ENCODE results near the gene IL17RA. TPM values are rescaled to one million over a fixed set of nuclear protein-coding genes. Genes with fewer than 3 reads are reported as not detected.

IL17RA gene
- total RNA-seq, 1 donor from 2014 or later: 21.5 TPM

DNA sequence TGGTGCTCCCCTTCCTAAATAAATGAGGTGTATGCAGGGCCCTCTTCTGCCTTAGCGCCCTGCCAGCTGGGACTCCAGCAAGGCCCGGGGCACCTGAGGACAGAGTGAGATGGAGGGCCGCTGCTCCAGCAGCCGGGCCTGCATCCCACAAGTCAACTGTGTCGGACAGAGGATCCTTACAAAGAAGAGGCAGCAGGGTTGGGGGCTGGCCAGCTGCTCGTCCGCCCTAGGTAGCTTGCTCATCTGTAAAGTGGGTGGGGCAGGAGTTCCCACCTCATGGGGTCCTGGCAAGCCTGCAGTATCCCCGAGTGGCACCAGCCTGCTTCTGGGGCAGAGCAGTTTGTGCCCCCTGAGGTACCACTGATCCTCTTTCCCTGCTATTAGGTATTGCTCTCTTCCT, 28.8 kb downstream of the IL17RA start:
- no peak overlapping the region for H3K27ac ChIP-seq (ENCODE audit: low read depth, low read length)
- no peaks in the 10 kb centered on the region for H3K79me2 ChIP-seq (ENCODE audit: insufficient read depth, low read length)
- no peak overlapping the region for H3K9ac ChIP-seq (ENCODE audit: low read length)
- H3K27me3 ChIP-seq (ENCODE audit: insufficient read depth, low read length): peaks cover 2% of the 10 kb centered on the region
- Mint-ChIP-seq H3K27ac (ENCODE audit: unreplicated experiment) (no peak overlapping the region), H3K36me3 (ENCODE audit: low read depth, unreplicated experiment) (peaks cover 9% of the 10 kb centered on the region), H3K4me3 (ENCODE audit: unreplicated experiment) (no peak overlapping the region), H3K4me1 (ENCODE audit: low read depth, unreplicated experiment) (peaks cover 9% of the 10 kb centered on the region), H3K9me3 (ENCODE audit: unreplicated experiment) (no peaks in the 10 kb centered on the region), H3K27me3 (ENCODE audit: low read depth, unreplicated experiment) (peaks cover 6% of the 10 kb centered on the region)
- no peak for DNase-seq (ENCODE audit: low read depth)
- no peak overlapping the region for H3K4me3 ChIP-seq (ENCODE audit: insufficient read depth, low read depth, low read length)
- FAIRE-seq: no peak
- no peak overlapping the region for H3K4me2 ChIP-seq (ENCODE audit: low read length)
- no peak for TF ChIP-seq EZH2 (IDR thresholded peaks at IDR 0.05; ENCODE audit: insufficient read depth, low read length)
- TF ChIP-seq, protein P1, sequence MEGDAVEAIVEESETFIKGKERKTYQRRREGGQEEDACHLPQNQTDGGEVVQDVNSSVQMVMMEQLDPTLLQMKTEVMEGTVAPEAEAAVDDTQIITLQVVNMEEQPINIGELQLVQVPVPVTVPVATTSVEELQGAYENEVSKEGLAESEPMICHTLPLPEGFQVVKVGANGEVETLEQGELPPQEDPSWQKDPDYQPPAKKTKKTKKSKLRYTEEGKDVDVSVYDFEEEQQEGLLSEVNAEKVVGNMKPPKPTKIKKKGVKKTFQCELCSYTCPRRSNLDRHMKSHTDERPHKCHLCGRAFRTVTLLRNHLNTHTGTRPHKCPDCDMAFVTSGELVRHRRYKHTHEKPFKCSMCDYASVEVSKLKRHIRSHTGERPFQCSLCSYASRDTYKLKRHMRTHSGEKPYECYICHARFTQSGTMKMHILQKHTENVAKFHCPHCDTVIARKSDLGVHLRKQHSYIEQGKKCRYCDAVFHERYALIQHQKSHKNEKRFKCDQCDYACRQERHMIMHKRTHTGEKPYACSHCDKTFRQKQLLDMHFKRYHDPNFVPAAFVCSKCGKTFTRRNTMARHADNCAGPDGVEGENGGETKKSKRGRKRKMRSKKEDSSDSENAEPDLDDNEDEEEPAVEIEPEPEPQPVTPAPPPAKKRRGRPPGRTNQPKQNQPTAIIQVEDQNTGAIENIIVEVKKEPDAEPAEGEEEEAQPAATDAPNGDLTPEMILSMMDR (IDR thresholded peaks at IDR 0.05; ENCODE audit: insufficient read depth, low read depth, low read length): no peak
- H4K20me1 ChIP-seq (ENCODE audit: insufficient read depth, low read length): peaks cover 9% of the 10 kb centered on the region
- H3K36me3 ChIP-seq (ENCODE audit: insufficient read depth, low read length): no peaks in the 10 kb centered on the region
- no peaks in the 10 kb centered on the region for H3K9me3 ChIP-seq (ENCODE audit: insufficient read depth, low read depth, low read length)
- H2AFZ ChIP-seq (ENCODE audit: low read depth, low read length): no peak overlapping the region
- H3K4me1 ChIP-seq (ENCODE audit: insufficient read depth, low read length): no peaks in the 10 kb centered on the region

DNA sequence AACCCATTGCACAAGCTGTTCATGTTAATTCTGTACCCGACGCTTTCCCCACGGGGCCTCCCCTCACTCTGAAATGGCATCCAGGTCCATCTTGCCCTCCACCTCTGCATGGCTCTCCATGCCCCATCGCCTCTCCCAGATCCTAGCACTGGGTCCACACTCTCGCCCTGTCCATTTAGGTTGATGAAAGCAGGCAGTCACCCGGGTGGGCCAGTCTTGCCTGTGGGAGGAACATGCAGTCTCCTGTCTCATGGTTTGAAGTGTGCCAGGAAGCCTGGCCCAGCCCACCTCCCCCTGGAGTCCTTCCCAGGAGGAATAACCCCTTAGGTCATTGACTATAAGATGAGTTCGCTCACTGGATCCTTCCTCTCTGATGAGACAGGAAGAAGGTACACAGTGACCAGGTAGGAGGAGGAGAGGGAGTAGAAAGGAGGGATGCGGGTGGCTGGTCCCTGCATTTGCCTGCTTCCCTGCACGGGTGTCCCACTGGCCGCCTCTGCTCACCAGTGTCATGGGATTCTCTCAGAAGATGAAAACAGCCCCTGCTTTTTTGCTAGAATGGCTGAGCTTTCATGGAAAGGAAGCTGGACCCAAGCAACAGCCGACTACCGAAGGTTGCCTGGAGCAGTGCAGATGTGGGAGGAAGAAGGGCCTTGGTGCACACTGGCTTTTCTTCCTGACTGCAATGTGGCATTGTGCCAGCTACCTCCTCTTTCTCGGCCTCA, 29.5 kb downstream of the IL17RA start:
- no peak overlapping the region for H3K4me3 ChIP-seq (ENCODE audit: insufficient read depth, low read depth, low read length)
- FAIRE-seq (no peak), DNase-seq (ENCODE audit: low read depth) (no peak)
- H2AFZ ChIP-seq (ENCODE audit: low read depth, low read length): no peak overlapping the region
- no peak overlapping the region for H3K27ac ChIP-seq (ENCODE audit: low read depth, low read length)
- TF ChIP-seq, protein P1 (IDR thresholded peaks at IDR 0.05; ENCODE audit: insufficient read depth, low read depth, low read length): no peak
- TF ChIP-seq EZH2 (IDR thresholded peaks at IDR 0.05; ENCODE audit: insufficient read depth, low read length): no peak
- peaks cover 9% of the 10 kb centered on the region for H3K4me1 Mint-ChIP-seq (ENCODE audit: low read depth, unreplicated experiment)
- no peaks in the 10 kb centered on the region for H3K9me3 ChIP-seq (ENCODE audit: insufficient read depth, low read depth, low read length)
- H3K27me3 Mint-ChIP-seq (ENCODE audit: low read depth, unreplicated experiment): peaks cover 10% of the 10 kb centered on the region
- H3K27me3 ChIP-seq (ENCODE audit: insufficient read depth, low read length): peaks cover 4% of the 10 kb centered on the region
- H3K4me1 ChIP-seq (ENCODE audit: insufficient read depth, low read length): no peaks in the 10 kb centered on the region
- H4K20me1 ChIP-seq (ENCODE audit: insufficient read depth, low read length): peaks cover 9% of the 10 kb centered on the region
- no peak overlapping the region for H3K4me2 ChIP-seq (ENCODE audit: low read length)
- H3K36me3 Mint-ChIP-seq (ENCODE audit: low read depth, unreplicated experiment): peaks cover 9% of the 10 kb centered on the region
- no peak overlapping the region for H3K4me3 Mint-ChIP-seq (ENCODE audit: unreplicated experiment)
- no peak overlapping the region for H3K27ac Mint-ChIP-seq (ENCODE audit: unreplicated experiment)
- no peaks in the 10 kb centered on the region for H3K36me3 ChIP-seq (ENCODE audit: insufficient read depth, low read length)
- no peak overlapping the region for H3K9ac ChIP-seq (ENCODE audit: low read length)
- H3K9me3 Mint-ChIP-seq (ENCODE audit: unreplicated experiment): no peaks in the 10 kb centered on the region
- H3K79me2 ChIP-seq (ENCODE audit: insufficient read depth, low read length): no peaks in the 10 kb centered on the region

DNA sequence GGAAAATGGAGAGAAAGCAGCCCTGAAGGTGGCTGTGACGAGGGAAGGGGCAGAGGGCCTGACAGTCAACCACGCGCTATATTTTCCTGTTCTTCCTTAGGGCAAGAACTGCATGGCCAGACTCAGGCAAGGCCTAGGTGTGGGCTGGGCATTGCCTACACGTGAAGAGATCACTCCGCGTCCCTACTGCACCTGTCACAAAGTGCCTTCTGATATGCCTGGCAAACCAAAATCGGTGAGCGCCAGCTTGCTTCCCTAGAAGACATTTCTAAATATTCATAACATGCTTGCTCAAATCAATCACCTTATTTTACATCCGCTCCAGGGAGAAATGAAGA, 30.1 kb downstream of the IL17RA start:
- no peak overlapping the region for H3K27ac ChIP-seq (ENCODE audit: low read depth, low read length)
- H3K27me3 Mint-ChIP-seq (ENCODE audit: low read depth, unreplicated experiment): peaks cover 10% of the 10 kb centered on the region
- no peaks in the 10 kb centered on the region for H3K36me3 ChIP-seq (ENCODE audit: insufficient read depth, low read length)
- no peaks in the 10 kb centered on the region for H3K4me1 ChIP-seq (ENCODE audit: insufficient read depth, low read length)
- peaks cover 9% of the 10 kb centered on the region for H3K4me1 Mint-ChIP-seq (ENCODE audit: low read depth, unreplicated experiment)
- H3K9ac ChIP-seq (ENCODE audit: low read length): no peak overlapping the region
- DNase-seq (ENCODE audit: low read depth) (no peak), FAIRE-seq (no peak)
- no peak overlapping the region for H3K4me3 Mint-ChIP-seq (ENCODE audit: unreplicated experiment)
- no peaks in the 10 kb centered on the region for H3K9me3 ChIP-seq (ENCODE audit: insufficient read depth, low read depth, low read length)
- peaks cover 9% of the 10 kb centered on the region for H4K20me1 ChIP-seq (ENCODE audit: insufficient read depth, low read length)
- no peak overlapping the region for H3K4me3 ChIP-seq (ENCODE audit: insufficient read depth, low read depth, low read length)
- no peaks in the 10 kb centered on the region for H3K79me2 ChIP-seq (ENCODE audit: insufficient read depth, low read length)
- peaks cover 6% of the 10 kb centered on the region for H3K36me3 Mint-ChIP-seq (ENCODE audit: low read depth, unreplicated experiment)
- H3K4me2 ChIP-seq (ENCODE audit: low read length): no peak overlapping the region
- no peak overlapping the region for H3K27ac Mint-ChIP-seq (ENCODE audit: unreplicated experiment)
- H2AFZ ChIP-seq (ENCODE audit: low read depth, low read length): no peak overlapping the region
- H3K9me3 Mint-ChIP-seq (ENCODE audit: unreplicated experiment): no peaks in the 10 kb centered on the region
- H3K27me3 ChIP-seq (ENCODE audit: insufficient read depth, low read length): peaks cover 6% of the 10 kb centered on the region
- TF ChIP-seq, protein P1 (IDR thresholded peaks at IDR 0.05; ENCODE audit: insufficient read depth, low read depth, low read length): no peak
- TF ChIP-seq EZH2 (IDR thresholded peaks at IDR 0.05; ENCODE audit: insufficient read depth, low read length): no peak

Data from astrocyte (in vitro differentiated cells and primary cell).